Tongue (tissue), 2 donors: ENCODE data around the gene ELL2. TPM values are rescaled to one million over a fixed set of nuclear protein-coding genes. Genes with fewer than 3 reads are reported as not detected.

Experiments used
- DNase-seq: peaks from one replicate; pipeline ENCODE4 v3.0.0-alpha.2; 2015
- total RNA-seq: library from RNA; depleted of rRNA; stranded (reverse); fragments of >200 nt; gene quantifications from one replicate; pipeline ENCODE4 v1.2.3, GENCODE V29; 2014

The ELL2 gene
- 59.6 TPM for total RNA-seq

GRCh38 chr5:95961617-95962474 is at the start of gene ELL2:
ELL2 (minus strand) TSS chr5:95961851; CDS start chr5:95961721, 130 bp downstream.
- DNase-seq, result peak; percentile 96

- DNase-seq, result no peak
These were observed 47.5 kb upstream of the ELL2 start for GRCh38 chr5:96008987-96009647.

DNA sequence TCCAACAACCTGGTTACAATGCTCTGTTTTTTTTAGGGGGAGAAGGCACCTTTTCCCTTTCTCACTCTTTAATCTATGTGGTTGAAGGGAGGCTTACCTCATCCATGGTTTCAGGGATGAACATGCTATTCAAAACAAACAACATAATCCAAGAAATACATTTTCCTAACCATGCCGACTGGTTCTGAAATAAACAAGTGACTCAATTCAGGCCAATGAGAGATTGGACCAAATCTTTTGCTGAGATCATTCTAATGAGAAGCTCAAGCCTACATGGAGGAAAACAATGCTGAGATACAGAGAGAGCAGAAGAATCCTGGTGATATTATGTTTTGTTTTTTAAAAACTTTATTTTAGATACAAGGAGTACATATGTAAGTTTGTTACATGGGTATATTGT is 46.8 kb upstream of the ELL2 start:
- DNase-seq, result no peak

GRCh38 chr5:96007051-96007450 is 45.4 kb upstream of the ELL2 start:
- no peak for DNase-seq

DNA sequence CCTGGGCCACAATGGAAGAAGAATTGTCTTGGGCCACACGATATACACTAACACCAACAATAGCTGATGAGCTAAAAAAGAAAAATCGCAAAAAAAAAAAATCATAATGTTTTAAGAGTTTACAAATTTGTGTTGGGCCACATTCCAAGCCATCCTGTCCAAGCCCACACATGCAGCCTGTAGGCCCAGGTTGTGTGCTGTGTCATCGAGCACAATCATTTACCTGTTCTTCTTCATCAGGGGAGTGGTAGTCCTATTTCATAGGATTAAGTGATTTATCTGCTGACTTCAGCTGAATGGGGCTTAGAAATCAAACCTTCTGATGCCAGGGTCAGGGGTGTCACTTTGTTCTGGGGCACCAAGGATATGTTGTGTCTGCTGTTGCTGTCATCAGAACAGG is 44.6 kb upstream of the ELL2 start:
- no peak for DNase-seq

GRCh38 chr5:96004754-96005153 is 43.1 kb upstream of the ELL2 start:
- no peak for DNase-seq

DNA sequence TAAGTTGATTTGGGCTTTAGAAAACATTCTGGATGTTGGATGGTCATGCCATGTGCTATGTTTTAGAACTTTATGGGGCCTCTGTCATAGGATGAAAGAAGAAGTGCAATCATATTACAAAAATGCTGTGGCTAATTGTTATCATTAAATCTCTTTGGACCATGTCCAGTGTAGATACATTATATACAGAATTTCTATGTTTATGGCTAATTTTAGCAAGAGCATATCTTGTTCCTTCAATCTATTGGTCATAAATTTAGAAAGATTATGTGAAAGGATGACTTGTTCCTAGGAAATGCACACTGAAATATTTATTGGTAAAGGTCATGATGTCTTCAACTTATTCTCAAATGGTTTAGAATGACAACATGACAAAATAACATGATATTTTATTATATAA is 42.4 kb upstream of the ELL2 start:
- no peak for DNase-seq

DNA sequence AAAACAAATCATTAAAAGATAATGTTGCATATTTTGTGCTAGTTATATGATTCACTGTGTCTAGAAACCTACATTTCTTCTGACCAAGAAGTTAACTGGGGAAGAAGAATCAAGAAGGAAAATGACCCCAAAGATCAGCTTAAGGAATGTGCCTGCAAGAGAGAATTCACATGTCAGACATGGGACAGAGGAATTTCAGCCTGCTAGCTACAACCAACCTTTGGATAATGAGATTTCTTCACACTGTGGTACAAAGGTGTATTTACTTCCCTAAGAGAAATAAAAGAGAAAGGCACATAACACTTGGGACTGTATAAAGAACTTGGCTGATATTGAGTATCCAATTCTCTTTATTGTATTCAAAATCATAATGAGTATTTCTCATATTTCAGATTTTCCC is 39.6 kb upstream of the ELL2 start:
- no peak for DNase-seq

GRCh38 chr5:96000308-96000707 is 38.7 kb upstream of the ELL2 start:
- DNase-seq, result no peak

DNA sequence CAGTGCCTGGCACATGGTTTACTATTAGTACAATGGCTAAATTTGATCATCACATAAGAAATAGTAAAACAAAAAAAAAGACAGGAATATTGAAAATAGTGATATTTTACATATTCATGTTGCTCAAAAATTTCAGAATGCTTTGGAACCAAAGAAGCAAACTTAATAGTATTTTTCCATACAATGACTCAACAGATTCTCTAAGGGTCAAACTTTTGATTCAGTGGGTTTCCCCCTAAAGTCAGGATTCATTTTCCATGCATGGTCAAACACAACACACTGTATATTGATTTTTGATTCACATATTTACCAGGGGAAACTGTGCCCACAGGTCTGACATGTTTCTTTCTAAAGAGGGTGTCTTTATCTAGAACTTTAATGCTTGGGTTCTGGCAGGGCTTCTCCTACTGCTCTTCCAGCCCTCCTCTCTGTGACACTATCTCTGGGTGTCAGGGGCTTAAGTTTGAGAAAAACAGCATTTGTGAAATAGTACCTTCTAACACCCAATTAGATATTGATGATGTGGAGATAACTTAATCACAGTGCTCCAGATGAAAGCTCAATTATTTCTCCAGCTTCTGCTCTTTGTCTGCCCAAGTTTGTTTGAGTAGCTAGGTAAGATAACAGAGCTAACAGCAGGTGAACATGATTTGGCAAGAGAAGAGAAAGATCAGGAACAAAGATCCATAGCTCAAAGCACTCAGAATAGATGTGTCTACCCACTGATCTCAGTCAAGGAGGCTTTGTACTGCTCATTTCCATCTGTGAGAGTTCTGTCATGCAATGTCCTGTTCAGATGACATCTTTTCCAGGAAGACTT is 35.5 kb upstream of the ELL2 start:
- no peak for DNase-seq

- no peak for DNase-seq
These were observed 34.4 kb upstream of the ELL2 start for GRCh38 chr5:95995962-95996489.

DNA sequence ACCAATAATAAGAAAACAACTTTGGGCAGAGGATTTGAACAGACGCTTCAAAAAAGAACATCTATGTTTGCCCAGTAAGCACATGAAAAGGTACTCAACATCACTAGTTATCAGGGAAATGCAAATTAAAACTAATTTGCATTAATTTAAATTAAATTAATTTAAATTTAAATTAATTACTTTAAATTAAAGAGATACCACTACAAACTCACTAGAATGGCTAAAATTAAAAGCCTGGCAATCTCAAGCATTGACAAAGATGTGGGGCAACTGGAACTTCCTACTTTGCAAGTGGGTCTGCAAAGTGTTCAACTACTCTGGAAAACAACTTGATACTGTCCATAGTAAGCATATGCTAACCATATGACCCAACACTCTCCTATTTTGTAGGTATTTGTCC is 32.1 kb upstream of the ELL2 start:
- DNase-seq, result no peak

DNA sequence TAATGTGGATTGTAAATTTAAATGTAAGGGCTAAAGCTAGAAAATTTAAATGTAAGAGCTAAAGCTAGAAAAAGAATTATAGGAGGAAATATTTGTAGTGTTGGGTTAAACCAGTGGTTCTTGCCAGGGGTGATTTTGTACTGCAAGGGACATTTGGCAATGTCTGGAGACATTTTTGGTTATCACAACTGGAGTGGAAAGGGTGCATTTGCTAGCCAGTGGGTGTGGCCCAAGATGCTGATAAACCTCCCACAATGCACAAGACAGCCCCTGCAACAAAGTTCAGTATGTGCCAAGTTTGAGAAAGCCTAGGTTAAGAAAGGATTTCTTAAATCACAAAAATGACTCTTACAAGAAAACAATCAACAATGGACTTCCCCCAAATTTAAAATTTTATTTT is 31.6 kb upstream of the ELL2 start:
- no peak for DNase-seq

DNA sequence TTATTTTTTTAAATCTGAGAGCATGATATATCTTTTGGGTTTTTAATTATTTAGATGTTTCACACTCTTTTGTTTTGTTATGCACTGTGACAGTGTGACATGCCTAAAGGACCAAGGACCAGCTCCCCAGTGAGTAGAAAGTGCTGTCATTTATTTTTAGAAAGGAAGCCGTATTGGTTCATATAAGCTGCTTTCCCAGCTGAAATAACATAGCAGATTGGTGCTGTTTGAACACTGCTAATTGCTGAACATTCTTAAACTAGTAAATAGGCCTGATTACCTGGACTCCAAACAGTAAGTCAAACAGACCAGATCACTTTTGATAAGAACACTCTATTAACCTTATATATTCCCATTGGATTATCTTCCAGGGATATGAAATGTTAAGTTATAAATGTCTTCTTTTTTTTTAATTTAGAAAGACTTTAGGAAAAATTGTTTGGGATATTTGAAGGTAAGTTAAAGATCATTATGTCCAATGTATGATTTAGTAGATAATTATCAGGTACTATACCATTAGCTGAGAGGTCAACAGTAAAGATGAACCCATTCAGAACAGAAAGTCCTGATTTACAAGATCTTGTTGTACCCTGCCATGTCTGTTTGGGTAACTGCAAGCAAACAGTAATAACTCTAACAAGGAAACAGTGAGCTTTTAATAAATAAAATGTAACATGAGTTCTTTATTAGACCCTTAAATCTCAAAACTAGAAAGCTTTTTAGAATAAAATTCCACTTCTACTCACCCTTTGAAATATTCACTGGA is 27.8 kb upstream of the ELL2 start:
- no peak for DNase-seq

DNA sequence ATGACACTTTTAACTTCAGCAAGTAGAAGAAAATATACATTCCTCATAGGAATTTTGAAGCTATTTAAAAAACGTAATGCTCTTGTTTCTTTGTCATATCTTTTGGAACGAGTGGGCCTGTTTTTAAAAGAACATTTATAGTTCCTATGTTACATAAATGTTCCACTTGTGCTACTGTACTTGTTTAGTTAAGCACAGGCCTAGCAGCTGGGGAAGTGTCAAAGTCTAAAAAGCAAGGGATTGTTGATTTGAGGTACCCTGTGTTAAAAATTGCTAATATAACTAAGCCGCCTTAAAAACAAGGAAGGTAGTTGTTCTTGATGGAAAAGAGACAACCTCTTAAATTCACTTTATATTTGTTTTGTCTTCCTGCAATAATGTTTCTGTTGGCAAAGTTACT is 27.2 kb upstream of the ELL2 start:
- DNase-seq, result no peak

GRCh38 chr5:95988094-95988493 is 26.4 kb upstream of the ELL2 start:
- DNase-seq, result no peak

- no peak for DNase-seq
These were observed 25.4 kb upstream of the ELL2 start for GRCh38 chr5:95986937-95987520.

DNA sequence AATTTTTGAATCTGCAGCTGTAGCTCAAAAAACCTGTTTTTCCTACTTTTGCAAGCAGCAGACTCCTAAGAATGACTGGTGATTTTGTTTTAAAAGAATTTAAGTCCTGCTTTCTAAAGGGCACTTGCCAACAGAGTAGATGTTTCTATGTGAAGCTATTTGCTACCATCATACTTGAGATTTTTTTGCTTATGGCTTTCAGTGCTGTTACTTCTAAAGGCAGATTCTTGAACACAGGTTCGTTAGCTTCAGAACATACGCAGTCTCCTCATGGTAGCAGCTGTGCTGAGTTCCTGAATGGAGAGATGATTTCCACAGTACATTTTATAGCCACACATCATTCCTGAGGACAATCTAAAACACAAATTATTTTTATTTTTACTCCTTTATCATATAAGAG is 24.4 kb upstream of the ELL2 start:
- no peak for DNase-seq

DNA sequence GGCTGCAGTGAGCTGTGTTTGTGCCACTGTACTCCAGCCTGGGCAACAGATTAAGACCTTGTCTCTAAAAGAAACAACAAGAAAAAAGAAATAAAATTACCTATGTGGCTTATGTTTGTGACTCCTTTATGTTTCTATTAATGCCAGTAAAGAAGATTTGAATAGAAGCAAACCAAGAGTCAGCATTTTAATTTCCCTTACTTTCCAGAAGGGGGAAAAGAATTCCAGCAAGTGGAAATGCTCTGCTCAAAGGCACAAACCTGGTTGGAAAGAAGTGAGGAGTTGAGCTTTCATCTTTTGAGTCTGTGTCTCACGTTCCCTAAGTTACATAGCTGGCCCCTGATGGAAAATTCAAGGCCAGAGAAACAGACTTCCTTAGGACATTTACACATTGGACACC is 23.6 kb upstream of the ELL2 start:
- DNase-seq, result no peak

DNA sequence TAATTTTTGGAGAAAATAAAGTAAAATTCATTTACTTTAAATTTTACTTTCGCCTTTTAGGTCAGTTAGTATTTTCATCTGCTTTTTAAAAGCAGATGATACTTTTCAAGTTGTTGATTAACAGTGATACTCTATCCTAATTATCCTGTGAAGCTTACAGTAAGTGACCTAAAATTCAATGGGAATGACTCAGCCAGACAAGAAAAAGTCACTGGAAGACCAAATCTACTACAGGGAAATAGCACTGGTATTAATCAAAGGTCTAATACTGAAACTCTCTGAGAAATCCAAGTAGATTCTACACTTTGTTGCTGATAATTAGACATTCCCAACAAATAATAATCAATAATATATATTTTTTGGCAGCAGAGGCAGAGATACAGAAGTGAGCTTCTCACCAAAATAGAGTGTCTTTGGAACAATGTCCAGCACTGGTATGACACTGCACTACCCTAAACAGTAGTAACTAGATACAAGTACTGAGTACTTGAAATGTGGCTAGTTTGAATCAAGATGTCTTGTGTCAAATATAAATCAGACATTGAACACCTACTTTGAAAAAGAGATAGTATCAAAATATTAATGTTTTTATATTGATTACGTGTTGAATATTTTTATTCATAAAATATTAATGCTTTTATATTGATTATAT is 22.8 kb upstream of the ELL2 start:
- DNase-seq, result no peak

DNA sequence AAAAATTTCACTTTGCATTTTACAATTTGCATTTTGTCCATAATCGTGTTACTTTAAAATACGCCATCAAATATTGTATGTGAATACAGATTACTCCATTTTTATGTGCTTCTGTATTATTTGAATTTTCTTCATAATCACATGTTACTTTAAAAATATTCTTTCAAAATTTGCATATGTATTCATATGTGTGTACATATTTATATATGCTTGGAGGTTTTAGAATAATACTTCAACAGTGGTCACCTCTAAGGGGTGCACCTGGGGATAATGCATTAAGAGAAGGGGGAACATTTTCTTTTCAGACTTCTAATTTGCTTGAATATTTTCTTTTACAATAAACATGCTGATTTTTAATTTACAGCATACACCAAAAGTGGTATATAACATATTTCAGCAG is 21.9 kb upstream of the ELL2 start:
- DNase-seq, result no peak
